H1 (cell line): ENCODE measurements around the gene FSTL4. TPM values are rescaled to one million over a fixed set of nuclear protein-coding genes. Genes with fewer than 3 reads are reported as not detected.

Experiments
- CTCF ChIA-PET: fragments of 300-600 bp; sonication (Branson Sonifier 250); formaldehyde crosslinking; loops from one replicate; lab custom pipeline; 2021; ENCODE audit not compliant: partially characterized antibody; lab: Charles Lee
- POLR2A ChIA-PET: fragments of 300-600 bp; sonication (Branson Sonifier 250); formaldehyde crosslinking; loops from one replicate; lab custom pipeline; 2021; ENCODE audit warnings: inconsistent platforms; ENCODE audit not compliant: partially characterized antibody; lab: Charles Lee
- DNase-seq, 2 experiments: peaks; one replicate each; pipeline versions ENCODE4 v3.0.0 to v3.0.0-alpha.2; 2010 to 2022; ENCODE audit warnings: low spot score in 2 of 2, low read depth in 1 of 2, mixed read lengths in 1 of 2
- FAIRE-seq: peaks from 2 replicates; lab custom pipeline; 2011; peaks lifted over from hg19 to GRCh38; lab: Jason Lieb, UNC
- H2AFZ ChIP-seq: 2 replicates; pipeline ENCODE4 v1.8.1; 2012; ENCODE audit warnings: low read length, inconsistent platforms
- H2AK5ac ChIP-seq: 2 replicates; pipeline ENCODE4 v1.6.1; 2013; ENCODE audit warnings: low read depth, low read length
- H2BK120ac ChIP-seq: replicated peaks from 2 replicates; pipeline ENCODE3; 2013; ENCODE audit warnings: low read depth, low read length, inconsistent platforms
- H2BK12ac ChIP-seq: 2 replicates; pipeline ENCODE4 v1.6.1; 2013; ENCODE audit warnings: low read depth, low read length
- H2BK15ac ChIP-seq: 2 replicates; pipeline ENCODE4 v1.6.1; 2013; ENCODE audit warnings: low read length
- H2BK20ac ChIP-seq: 2 replicates; pipeline ENCODE4 v1.6.1; 2013; ENCODE audit warnings: low read length
- H2BK5ac ChIP-seq: 2 replicates; pipeline ENCODE4 v1.6.1; 2013; ENCODE audit warnings: low read depth, low read length
- H3K14ac ChIP-seq: 2 replicates; pipeline ENCODE4 v1.6.1; 2013; ENCODE audit warnings: inconsistent platforms; ENCODE audit not compliant: insufficient read length
- H3K18ac ChIP-seq: 2 replicates; pipeline ENCODE4 v1.6.1; 2013; ENCODE audit warnings: low read length; ENCODE audit errors: extremely low read depth
- H3K23ac ChIP-seq: 2 replicates; pipeline ENCODE4 v1.6.1; 2013; ENCODE audit warnings: inconsistent platforms; ENCODE audit not compliant: insufficient read length
- H3K23me2 ChIP-seq: 2 replicates; pipeline ENCODE4 v1.6.1; 2013; ENCODE audit warnings: low read depth, low read length
- H3K27ac ChIP-seq: 2 replicates; pipeline ENCODE4 v1.6.1; 2011; ENCODE audit warnings: low read depth, low read length, inconsistent platforms
- H3K27me3 ChIP-seq, 4 experiments: replicated peaks in 1 of 4; 1 replicate in 1 of 4; 2 replicates in 3 of 4; pipeline versions ENCODE4 v1.6.1 to v1.8.1; 2011 to 2013; ENCODE audit warnings: low read length in 3 of 4, mild to moderate bottlenecking in 3 of 4, inconsistent platforms in 2 of 4, mixed read lengths in 2 of 4, moderate library complexity in 1 of 4; ENCODE audit not compliant: control insufficient read depth in 3 of 4, insufficient read depth in 3 of 4; ENCODE audit errors: extremely low read depth in 1 of 4
- H3K36me3 ChIP-seq, 4 experiments: 2 replicates each; pipeline versions ENCODE4 v1.6.1 to v1.8.1; 2011 to 2013; ENCODE audit warnings: mild to moderate bottlenecking in 4 of 4, low read length in 3 of 4, moderate library complexity in 2 of 4, control low read depth in 1 of 4, inconsistent platforms in 1 of 4; ENCODE audit not compliant: insufficient read depth in 4 of 4, control insufficient read depth in 2 of 4
- H3K4ac ChIP-seq: replicated peaks from 2 replicates; pipeline ENCODE3; 2013; ENCODE audit warnings: low read length, low read depth, mixed read lengths, inconsistent platforms; ENCODE audit not compliant: insufficient read length
- H3K4me1 ChIP-seq, 4 experiments: replicated peaks in 1 of 4; 1 replicate in 1 of 4; 2 replicates in 3 of 4; pipeline versions ENCODE4 v1.6.1 to v1.8.1; 2011 to 2013; ENCODE audit warnings: low read length in 3 of 4, inconsistent platforms in 2 of 4, mixed read lengths in 1 of 4; ENCODE audit not compliant: insufficient read depth in 4 of 4, control insufficient read depth in 3 of 4
- H3K4me2 ChIP-seq, 2 experiments: 2 replicates each; pipeline versions ENCODE4 v1.6.1 to v1.8.1; 2011 to 2013; ENCODE audit warnings: low read depth in 2 of 2, low read length in 2 of 2, control low read depth in 1 of 2, inconsistent platforms in 1 of 2, mild to moderate bottlenecking in 1 of 2; ENCODE audit not compliant: insufficient read depth in 1 of 2
- H3K4me3 ChIP-seq, 4 experiments: fragments of 200-600, 300-600 bp in 1 of 4; sonication (generic), shearing (Covaris generic), sonication (Bioruptor Twin) in 1 of 4; 2 replicates each; pipeline versions ENCODE4 v1.5.1 to v1.8.1; 2011 to 2016; ENCODE audit warnings: low read length in 4 of 4, low read depth in 3 of 4, control low read depth in 2 of 4, inconsistent platforms in 2 of 4, mild to moderate bottlenecking in 2 of 4, mixed read lengths in 1 of 4, moderate library complexity in 1 of 4; ENCODE audit not compliant: insufficient read depth in 2 of 4; ENCODE audit errors: extremely low read depth in 1 of 4
- H3K56ac ChIP-seq: replicated peaks from 2 replicates; pipeline ENCODE3; 2013; ENCODE audit warnings: low read depth, mild to moderate bottlenecking, mixed read lengths, low read length, inconsistent platforms; ENCODE audit not compliant: insufficient read length
- H3K79me1 ChIP-seq: 2 replicates; pipeline ENCODE4 v1.6.1; 2013; ENCODE audit warnings: low read depth, low read length, control low read depth
- H3K79me2 ChIP-seq, 2 experiments: 2 replicates each; pipeline versions ENCODE4 v1.6.1 to v1.8.1; 2012 to 2013; ENCODE audit warnings: low read length in 2 of 2, mild to moderate bottlenecking in 2 of 2, inconsistent platforms in 1 of 2; ENCODE audit not compliant: insufficient read depth in 2 of 2, control insufficient read depth in 1 of 2
- H3K9ac ChIP-seq, 4 experiments: replicated peaks in 1 of 4; 1 replicate in 1 of 4; 2 replicates in 3 of 4; pipeline versions ENCODE4 v1.6.1 to v1.8.1; 2011 to 2013; ENCODE audit warnings: low read depth in 3 of 4, low read length in 3 of 4, control low read depth in 2 of 4, mild to moderate bottlenecking in 2 of 4, moderate library complexity in 2 of 4, inconsistent platforms in 1 of 4; ENCODE audit errors: extremely low read depth in 1 of 4
- H3K9me3 ChIP-seq, 2 experiments: 2 replicates each; pipeline versions ENCODE4 v1.6.1 to v1.8.1; 2012 to 2013; ENCODE audit warnings: mild to moderate bottlenecking in 2 of 2, moderate library complexity in 2 of 2, control low read depth in 1 of 2, inconsistent platforms in 1 of 2, low read depth in 1 of 2, low read length in 1 of 2, mixed read lengths in 1 of 2; ENCODE audit not compliant: insufficient read depth in 2 of 2
- H4K20me1 ChIP-seq, 2 experiments: replicated peaks in 1 of 2; 2 replicates each; pipeline versions ENCODE3 to v1.8.1; 2011 to 2013; ENCODE audit warnings: inconsistent platforms in 2 of 2, low read length in 2 of 2, mild to moderate bottlenecking in 1 of 2; ENCODE audit not compliant: insufficient read depth in 2 of 2, control insufficient read depth in 1 of 2
- H4K5ac ChIP-seq: 2 replicates; pipeline ENCODE4 v1.6.1; 2013; ENCODE audit warnings: low read length, low read depth, mixed read lengths, inconsistent platforms; ENCODE audit not compliant: insufficient read length
- H4K8ac ChIP-seq: 2 replicates; pipeline ENCODE4 v1.8.0; 2013; ENCODE audit warnings: mild to moderate bottlenecking, moderate library complexity, low read length, inconsistent platforms; ENCODE audit not compliant: insufficient read depth; ENCODE audit errors: extremely low read depth
- H4K91ac ChIP-seq: replicated peaks from 2 replicates; pipeline ENCODE3; 2013; ENCODE audit warnings: low read length, mixed read lengths, inconsistent platforms; ENCODE audit not compliant: insufficient read length
- ATF2 ChIP-seq: IDR thresholded peaks from 2 replicates; pipeline ENCODE4 v1.6.1; 2012; ENCODE audit warnings: low read length, inconsistent platforms
- BCL11A ChIP-seq, 2 experiments: IDR thresholded peaks; one replicate each; pipeline ENCODE4 v1.6.1; 2011; ENCODE audit warnings: low read depth in 2 of 2, low read length in 2 of 2, mild to moderate bottlenecking in 2 of 2
- CEBPB ChIP-seq: IDR thresholded peaks from 2 replicates; pipeline ENCODE4 v1.6.1; 2012; ENCODE audit warnings: low read depth, low read length
- CHD2 ChIP-seq: IDR thresholded peaks from 2 replicates; pipeline ENCODE4 v1.6.1; 2012; ENCODE audit warnings: low read length, improper control_type of control experiment
- EZH2 ChIP-seq: fragments of 200-600 bp; sonication (generic); IDR thresholded peaks from 2 replicates; pipeline ENCODE4 v1.7.1; 2012; ENCODE audit warnings: low read depth, mild to moderate bottlenecking, moderate library complexity, low read length, inconsistent platforms; ENCODE audit not compliant: severe bottlenecking
- GTF2F1 ChIP-seq: IDR thresholded peaks from 2 replicates; pipeline ENCODE4 v1.6.1; 2012; ENCODE audit warnings: low read depth, low read length, improper control_type of control experiment, borderline replicate concordance
- KDM4A ChIP-seq: IDR thresholded peaks from one replicate; pipeline ENCODE4 v1.7.1; 2012; ENCODE audit warnings: low read depth, mild to moderate bottlenecking, moderate library complexity, low read length, inconsistent platforms; ENCODE audit not compliant: severe bottlenecking
- NANOG ChIP-seq: IDR thresholded peaks from 2 replicates; pipeline ENCODE4 v1.6.1; 2011; ENCODE audit warnings: low read length, low read depth, mild to moderate bottlenecking, inconsistent platforms; ENCODE audit not compliant: insufficient read depth, poor library complexity, severe bottlenecking
- NRF1 ChIP-seq: IDR thresholded peaks from 2 replicates; pipeline ENCODE4 v1.6.1; 2011; ENCODE audit warnings: mild to moderate bottlenecking, low read depth, low read length, improper control_type of control experiment
- POLR2A ChIP-seq, 2 experiments: IDR thresholded peaks; 1 replicate in 1 of 2; 2 replicates in 1 of 2; pipeline ENCODE4 v1.6.1; 2011; ENCODE audit warnings: low read depth in 2 of 2, low read length in 2 of 2, mild to moderate bottlenecking in 2 of 2; ENCODE audit errors: control extremely low read depth in 1 of 2
- RFX5 ChIP-seq: IDR thresholded peaks from 2 replicates; pipeline ENCODE4 v1.6.1; 2011; ENCODE audit warnings: low read depth, low read length, improper control_type of control experiment, borderline replicate concordance
- TAF1 ChIP-seq: IDR thresholded peaks from 2 replicates; pipeline ENCODE4 v1.6.1; 2011; ENCODE audit warnings: mild to moderate bottlenecking, low read depth, low read length
- TEAD4 ChIP-seq: IDR thresholded peaks from 2 replicates; pipeline ENCODE4 v1.6.1; 2012; ENCODE audit warnings: low read depth, low read length, inconsistent platforms, mixed read lengths
- ZNF274 ChIP-seq: IDR thresholded peaks from 2 replicates; pipeline ENCODE4 v1.7.0; 2012; ENCODE audit warnings: low read length, borderline replicate concordance; ENCODE audit errors: extremely low read depth
- WGBS, 2 experiments: shearing (Covaris generic) in 1 of 2; methylation state at CpG; one replicate each; pipeline versions ENCODE4 v1.1.6 to v1.1.7; 2013 to 2015; ENCODE audit warnings: low lambda C conversion rate in 2 of 2, mixed read lengths in 2 of 2, inconsistent platforms in 1 of 2, low coverage in 1 of 2, missing lambda C conversion rate in 1 of 2; ENCODE audit not compliant: insufficient replicate concordance in 2 of 2, insufficient coverage in 1 of 2, insufficient read length in 1 of 2; ENCODE audit errors: extremely low coverage in 1 of 2, missing lambda C conversion rate in 1 of 2; 5-methylcytosine and 5-hydroxymethylcytosine counted together
- polyA plus RNA-seq, 7 experiments: library from polyadenylated mRNA; depleted of rRNA in 3 of 7; stranded (reverse) in 5 of 7; unstranded in 2 of 7; fragments of >200 nt in 5 of 7; fragments of 200-250 nt in 2 of 7; gene quantifications; 1 replicate in 5 of 7; 2 replicates in 1 of 7; 4 replicates in 1 of 7; pipeline versions ENCODE4 v1.2.1 to v1.2.3, GENCODE V29; 2011 to 2013; ENCODE audit warnings: missing spikeins in 2 of 7, mixed read lengths in 2 of 7
- total RNA-seq: library from RNA; stranded (reverse); fragmentation: NEBNext Ultra II Directional; extraction: Animal tissue kit (Norgen Biotek cat#: 25700); gene quantifications from 2 replicates; pipeline ENCODE4 v1.2.1, GENCODE V29; 2021

FSTL4 gene
- total and polyA plus RNA-seq, 2 of the 8 experiments (the other 6 are each of a cell fraction or from before 2014, with no cell fraction given): 3.1 to 4.1 TPM

- Histone ChIP-seq H3K79me1 (no peaks in the 10 kb centered on the region), H3K23ac (no peak overlapping the region), H2AFZ (no peak overlapping the region), H3K14ac (no peak overlapping the region), H3K27ac (no peak overlapping the region), H2BK120ac (no peak overlapping the region), H3K56ac (no peak overlapping the region), H3K27me3 (no peaks in the 10 kb centered on the region), H2AK5ac (no peak overlapping the region), H3K79me2 (no peaks in the 10 kb centered on the region), H2BK15ac (no peak overlapping the region), H3K36me3 (no peaks in the 10 kb centered on the region), H2BK5ac (no peak overlapping the region), H4K5ac (no peak overlapping the region), H3K23me2 (no peaks in the 10 kb centered on the region), H3K4me1 (peaks cover 0 to 4% (median 1%) of the 10 kb centered on the region in 4 experiments; a peak in 3 of 7 replicates), H3K4me2 (no peak overlapping the region), H3K4me3 (no peak overlapping the region), H3K4ac (no peak overlapping the region), H4K8ac (no peak overlapping the region), H3K9me3 (no peaks in the 10 kb centered on the region), H2BK12ac (no peak overlapping the region), H4K91ac (no peak overlapping the region), H2BK20ac (no peak overlapping the region), H3K9ac (no peak overlapping the region), H3K18ac (no peak overlapping the region), H4K20me1 (no peaks in the 10 kb centered on the region)
- DNase-seq (no peak), FAIRE-seq (no peak)
- ChIA-PET CTCF (interaction anchor here (1.5 to 1.7 kb wide), 2 partner anchors 53 to 82 kb away, joined by 5 read pairs; no protein-coding TSS in a partner anchor), POLR2A (interaction anchor here (0.9 kb wide), 1 partner anchor 85 kb away, joined by 4 read pairs; no protein-coding TSS in a partner anchor)
- 93 to 100% methylated on average over 1 to 4 of the region's 5 CpGs for WGBS, 2 experiments
- no peak for TF ChIP-seq NANOG
- TF ChIP-seq NRF1: no peak
- TF ChIP-seq BCL11A (IDR thresholded peaks at IDR 0.05; ENCODE audit: low read depth in 2 of 2, low read length in 2 of 2): no peak
- no peak for TF ChIP-seq POLR2A (IDR thresholded peaks at IDR 0.05; ENCODE audit: control extremely low read depth in 1 of 2, low read depth in 2 of 2, low read length in 2 of 2)
- no peak for TF ChIP-seq ZNF274
- TF ChIP-seq CHD2: no peak
- TF ChIP-seq GTF2F1: no peak
- TF ChIP-seq ATF2: no peak
- TF ChIP-seq TEAD4: no peak
- TF ChIP-seq KDM4A: no peak
- no peak for TF ChIP-seq RFX5
- TF ChIP-seq CEBPB: no peak
- no peak for TF ChIP-seq TAF1
- TF ChIP-seq EZH2: no peak
These were observed 417.1 kb downstream of the FSTL4 start for GRCh38 chr5:133195250-133195649.
